HG02571 (cell line): Measurements from ENCODE around the gene RPL32.
"Not testable (repeated sequence)": the region's sequence is repeated elsewhere in the genome, so short reads cannot be mapped to it uniquely, and the experiment has no call there.

Experiments
- ATAC-seq: cut with Tn5 transposase; IDR thresholded peaks from one replicate; pipeline ENCODE4 v1.9.1; 2021; ENCODE audit warnings: mild to moderate bottlenecking, moderate library complexity; ENCODE audit not compliant: unreplicated experiment

Gene RPL32

DNA sequence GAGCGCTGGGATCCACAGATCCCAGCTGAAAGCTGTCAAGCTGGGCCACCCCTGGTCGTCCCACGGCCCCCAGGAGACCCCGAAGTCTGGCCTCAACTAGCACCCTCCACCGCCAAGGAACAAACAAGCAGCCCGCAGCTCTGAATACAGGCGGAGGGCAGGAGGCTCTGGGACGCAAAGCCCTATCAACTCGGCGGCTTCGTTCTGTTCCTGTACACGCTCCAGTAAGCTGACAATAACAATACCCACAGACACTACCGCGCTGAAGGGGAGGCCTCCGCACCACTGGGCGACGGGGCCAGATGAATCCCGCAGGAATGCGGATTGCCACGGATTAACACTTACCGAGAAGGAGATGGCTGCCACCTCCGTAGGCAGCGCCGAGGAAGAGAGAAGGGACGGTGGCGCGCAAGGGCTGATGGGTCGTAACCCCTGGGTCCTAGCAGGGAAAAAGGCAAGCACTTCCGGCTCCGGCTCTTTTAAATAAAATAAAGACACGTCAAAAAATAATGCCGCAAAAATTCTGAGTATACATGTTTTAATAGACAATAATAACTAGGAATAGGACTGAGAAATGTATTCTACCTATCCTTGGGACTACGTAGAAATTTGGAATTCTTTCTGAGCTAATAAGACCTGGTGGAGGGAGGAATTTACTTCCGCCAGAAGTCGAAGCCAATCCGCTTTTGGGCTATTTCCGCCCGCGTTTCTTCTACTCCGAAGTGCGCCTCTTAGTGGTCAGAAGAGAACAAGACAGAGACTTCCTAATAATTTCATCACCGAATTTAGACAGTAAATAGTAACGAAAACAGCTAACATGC lies at the start of gene RPL32:
RPL32 (minus strand) TSS at position 417 of the 821 bp plus-strand sequence. CDS start 1,328 bp downstream, outside the sequence.
- peak; percentile 84 for ATAC-seq

DNA sequence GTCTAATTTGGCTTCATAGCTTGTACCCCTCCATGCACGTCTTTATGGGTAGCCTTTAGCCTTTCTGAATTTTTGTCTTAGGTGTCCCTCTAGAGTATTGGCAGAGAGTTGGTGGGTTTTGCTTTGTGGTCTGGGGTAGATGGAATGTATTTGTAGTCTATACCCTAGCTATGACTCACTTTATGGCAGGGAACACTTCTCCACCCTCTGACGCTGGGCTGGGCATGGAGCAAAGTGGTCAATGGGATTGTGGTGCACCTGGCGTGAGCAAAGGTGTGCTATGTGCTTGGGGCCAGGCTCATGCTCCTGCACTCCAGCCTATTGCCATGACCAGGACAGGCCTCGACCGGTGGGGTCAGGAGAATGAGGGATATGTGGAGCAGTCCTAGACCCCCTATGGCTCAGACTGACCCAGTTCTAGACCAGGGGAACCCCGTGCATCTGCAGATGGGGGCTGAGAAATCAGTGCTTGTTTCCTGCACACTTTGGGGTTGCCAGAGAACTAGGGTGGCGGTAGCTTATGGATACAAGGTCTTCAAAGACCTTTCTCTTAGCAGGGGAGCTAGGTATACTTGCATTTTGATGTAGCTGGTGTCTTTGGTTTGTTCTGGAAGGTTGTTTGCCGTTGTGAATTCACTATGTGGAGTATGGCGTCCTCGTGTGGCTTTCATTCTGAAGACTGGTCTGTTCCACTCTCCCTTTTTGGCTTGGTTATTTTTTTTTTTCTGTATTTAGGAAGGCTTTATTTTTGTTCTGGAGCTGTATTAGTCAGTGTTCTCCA lies 49.4 kb upstream of the RPL32 start:
- ATAC-seq: no peak

DNA sequence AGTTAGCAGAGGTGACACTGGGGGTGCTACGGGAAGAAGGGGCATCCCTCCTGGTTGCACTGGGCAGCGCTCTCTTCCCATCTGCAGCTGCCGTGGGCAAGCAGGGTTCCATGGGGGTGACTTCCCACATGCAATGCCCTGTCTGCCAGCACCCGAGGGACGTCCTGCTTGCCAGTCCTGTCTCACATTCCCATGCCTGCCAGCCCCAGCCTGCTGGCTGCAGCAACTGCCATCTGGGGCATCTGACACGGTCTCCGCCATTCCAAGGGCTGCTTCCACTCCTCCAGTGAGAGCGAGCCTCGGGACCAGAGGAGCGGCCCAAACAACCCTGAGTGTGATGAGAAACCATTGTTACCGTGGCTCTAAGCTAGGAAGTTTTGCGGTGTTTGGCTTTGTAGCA lies 45.4 kb upstream of the RPL32 start:
- ATAC-seq: no peak

DNA sequence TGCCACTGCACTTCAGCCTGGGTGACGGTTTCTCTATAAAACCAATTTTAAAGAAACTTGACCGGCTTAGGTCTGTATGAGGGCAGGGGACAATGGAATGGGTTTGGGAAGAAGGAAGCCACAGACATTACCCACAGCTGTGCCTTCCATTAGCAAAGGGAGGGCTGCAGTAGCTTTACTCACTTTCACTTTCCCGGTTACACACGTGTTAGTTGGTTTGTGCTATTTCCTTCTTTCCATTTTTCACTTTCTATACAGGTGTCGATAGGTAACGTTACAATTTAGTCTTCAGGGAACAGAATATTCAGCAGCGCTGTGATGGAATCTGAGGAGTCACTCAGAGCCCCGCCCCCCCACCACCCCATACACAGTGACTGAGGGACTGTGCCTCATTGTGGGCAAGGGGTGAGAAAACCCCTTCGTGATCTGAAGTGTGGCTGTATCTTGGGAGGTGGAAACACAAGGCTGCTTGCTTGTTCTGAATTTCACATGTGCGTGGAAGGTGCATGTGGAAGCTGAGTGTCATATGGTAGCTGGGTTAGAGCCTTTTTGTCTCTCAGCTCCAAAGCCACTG lies 44.8 kb upstream of the RPL32 start:
- ATAC-seq: no peak

DNA sequence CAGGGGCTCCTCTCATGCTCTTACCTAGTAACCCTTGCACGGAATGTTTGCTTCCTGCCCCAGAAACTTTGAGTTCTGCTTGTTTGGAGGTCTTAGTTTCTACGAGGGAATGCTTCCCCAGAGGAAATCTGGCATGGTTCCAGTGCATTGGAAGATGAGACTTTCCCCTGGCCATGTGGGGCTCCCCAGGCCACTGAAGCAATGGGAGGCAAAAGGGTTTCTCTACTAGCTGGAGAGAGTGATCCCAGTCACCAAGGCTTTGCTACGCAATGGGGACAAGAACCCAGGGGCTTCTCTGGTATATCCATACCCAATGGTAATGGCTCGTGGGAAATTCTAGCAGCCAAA lies 44.2 kb upstream of the RPL32 start:
- no peak for ATAC-seq

DNA sequence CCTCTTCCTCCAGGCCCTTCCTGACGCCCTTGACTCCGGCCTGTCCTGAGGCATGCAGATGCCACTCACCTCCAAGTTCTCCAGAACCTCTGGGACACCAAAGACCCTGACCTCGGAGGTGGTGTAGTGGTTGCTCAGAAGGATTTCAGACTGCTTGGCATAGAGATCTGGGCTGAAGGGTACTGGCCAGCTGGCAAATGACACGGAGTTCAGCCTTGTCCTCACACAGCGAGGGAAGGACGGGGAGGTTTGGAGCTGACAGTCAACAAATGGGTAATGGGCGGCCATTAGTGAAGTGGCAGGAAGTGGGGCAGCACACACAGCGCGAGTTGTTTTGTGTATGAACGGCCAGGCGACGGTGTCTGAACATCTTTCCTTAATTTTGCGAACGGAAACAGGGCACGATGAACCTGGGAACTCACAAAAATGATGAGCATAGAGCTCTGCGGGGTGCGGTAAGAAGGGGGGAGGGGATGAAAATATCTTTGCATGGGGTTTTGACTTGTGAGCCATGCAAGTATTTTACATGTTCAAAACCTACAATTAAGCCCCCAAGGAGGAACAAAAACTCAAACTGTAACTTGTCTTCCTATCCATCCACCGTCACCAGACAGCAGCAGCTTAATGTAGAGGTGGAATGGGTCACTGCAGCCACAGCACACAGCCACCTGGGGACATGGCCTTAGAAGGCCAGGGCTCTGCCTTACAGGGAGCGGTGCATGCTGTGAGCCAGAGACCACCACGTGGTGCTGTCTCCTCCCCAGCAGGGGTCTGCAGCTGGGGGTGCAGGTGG lies 43.6 kb upstream of the RPL32 start:
- no peak for ATAC-seq

DNA sequence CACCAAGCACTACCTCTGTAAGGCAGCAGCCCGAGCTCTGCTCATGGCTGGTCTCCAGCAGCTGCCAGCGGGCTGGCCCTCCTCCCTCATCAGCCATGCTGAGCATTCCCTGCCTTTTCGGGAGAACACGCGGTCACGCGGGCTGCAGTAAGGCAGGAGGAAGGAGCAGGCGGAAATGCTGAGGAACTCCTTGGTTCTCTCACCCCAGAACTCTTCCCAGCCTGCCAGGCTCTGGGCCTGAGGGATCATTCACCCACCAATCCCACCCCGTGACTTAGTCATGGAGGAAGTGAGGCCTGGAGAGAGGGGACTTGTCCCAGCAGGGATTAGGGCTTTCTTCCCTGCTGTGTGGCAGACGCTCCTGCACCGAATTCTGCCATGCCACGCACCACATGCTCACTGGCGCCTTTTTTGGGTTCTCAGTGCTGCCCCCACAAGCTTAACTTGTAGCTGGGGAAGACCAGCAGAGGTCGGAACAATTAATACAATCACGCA lies 42.9 kb upstream of the RPL32 start:
- ATAC-seq: no peak

DNA sequence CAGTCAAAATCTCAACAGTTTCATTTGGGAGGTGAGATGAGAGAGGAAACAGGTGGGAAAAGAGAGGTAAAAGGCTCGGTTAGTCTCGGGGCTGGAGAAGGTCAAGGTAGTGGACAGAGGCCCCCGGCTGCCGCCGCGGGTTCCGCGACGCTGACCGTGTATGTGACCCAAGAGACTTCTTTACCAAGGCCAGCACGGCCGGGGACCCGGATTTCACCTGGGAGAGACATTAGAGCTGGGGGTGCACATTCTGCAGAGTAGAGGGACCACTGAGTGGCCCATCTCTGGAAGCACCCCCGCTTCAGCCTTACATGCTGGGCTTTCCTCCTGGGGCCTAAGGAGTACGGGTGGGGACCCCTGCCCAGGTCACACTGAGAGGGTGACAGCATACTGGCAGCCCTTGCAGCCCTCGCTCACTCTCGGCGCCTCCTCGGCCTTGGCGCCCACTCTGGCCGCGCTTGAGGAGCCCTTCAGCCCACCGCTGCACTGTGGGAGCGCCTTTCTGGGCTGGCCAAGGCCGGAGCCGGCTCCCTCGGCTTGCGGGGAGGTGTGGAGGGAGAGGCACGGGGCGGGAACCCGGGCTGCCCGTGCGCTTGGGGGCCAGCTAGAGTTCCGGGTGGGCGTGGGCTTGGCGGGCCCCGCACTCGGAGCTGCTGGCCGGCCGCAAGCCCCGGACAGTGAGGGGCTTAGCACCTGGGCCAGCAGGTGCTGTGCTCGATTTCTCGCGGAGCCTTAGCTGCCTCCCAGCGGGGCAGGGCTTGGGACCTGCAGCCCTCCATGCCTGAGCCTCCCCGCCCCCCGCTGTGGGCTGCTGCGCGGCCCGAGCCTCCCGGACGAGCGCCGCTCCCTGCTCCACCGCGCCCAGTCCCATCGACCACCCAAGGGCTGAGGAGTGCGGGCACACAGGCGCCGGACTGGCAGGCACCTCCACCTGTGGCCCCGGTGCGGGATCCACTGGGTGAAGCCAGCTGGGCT lies 41.3 kb upstream of the RPL32 start:
- no peak for ATAC-seq

DNA sequence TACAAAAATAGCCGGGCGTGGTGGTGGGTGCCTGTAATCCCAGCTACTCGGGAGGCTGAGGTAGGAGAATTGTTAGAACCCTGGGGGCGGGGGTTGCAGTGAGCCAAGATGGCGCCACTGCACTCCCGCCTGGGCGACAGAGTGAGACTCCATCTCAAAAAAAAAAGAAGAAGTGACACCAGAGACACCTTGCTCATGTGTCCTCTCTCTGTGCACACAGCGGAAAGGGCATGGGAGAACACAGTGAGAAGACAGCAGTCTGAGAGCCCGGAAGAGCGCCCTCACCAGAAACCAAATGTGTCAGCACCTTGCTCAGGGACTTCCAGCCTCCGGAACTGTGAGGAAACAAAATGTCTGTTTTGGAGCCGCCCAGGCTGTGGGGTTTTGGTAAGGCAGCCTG lies 40.5 kb upstream of the RPL32 start:
- ATAC-seq: not testable (repeated sequence)

DNA sequence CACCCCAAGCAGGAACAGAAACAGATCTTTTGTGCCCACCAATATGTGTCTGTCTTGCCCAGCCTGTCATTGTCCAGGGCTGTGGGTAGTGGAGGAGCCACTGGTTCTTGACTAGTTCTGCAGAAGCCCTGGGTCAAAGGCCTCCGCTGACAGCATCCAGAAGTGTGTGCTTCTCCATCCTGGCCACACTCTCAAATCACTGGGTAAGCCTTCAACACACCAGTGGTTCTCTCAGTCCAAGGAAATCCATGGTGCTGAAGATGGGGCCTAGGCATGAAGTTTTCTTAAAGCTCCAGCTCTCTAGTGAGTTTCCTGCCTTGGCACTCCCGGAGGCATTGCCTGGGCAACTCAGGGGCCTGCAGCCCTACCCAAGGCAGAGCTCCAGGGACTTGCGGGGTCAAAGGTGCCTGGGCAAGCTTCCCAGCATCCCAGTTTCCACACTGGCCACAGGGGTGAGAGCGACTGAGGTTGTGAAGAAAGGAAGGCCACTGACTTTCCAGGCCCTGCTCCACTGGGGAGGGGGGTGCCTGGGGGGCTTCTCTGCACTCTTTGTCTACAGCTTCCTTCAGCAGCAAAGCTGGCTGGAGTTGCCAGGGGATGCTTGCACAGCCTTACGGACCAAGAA lies 37.9 kb upstream of the RPL32 start:
- no peak for ATAC-seq

DNA sequence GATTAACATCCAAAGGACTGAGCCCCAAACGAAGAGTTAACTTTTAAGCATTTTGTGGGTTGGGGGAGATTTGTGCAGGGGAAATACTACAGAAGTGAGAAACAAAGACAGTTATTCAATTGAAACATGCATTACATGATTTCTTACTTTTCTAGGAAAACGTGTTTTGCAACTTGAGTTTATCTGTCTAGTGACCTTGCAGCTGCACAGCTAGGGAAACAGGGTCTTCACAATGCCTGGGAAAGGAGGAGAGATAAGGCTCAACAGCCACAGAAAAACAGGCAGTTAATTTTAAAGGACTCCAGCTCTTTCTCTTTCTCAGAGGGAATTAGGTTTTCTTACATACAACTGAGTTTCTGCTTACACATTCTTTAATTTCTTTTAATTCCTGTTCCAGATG lies 37.4 kb upstream of the RPL32 start:
- not testable (repeated sequence) for ATAC-seq

DNA sequence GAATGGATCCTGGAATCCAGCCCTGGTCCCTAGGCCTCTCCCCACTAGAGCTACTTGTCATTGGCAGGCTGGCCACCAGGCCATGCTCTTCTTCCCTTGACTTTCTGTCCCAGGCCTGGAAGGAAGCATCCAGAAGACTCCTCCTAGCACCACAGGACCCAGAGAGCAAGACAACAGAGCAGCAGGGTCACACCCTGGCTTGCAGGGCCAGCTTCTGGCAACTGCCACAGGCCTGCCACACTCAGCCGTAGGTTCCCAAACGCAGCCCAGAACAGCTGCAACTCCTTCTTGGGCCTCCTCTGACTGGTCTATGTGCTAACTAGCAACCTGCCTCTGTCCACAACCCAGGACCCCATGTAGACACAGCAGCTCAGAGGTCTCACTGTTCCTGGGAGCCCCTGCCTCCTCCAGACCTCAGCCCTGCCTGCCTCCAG lies 36.8 kb upstream of the RPL32 start:
- no peak for ATAC-seq

DNA sequence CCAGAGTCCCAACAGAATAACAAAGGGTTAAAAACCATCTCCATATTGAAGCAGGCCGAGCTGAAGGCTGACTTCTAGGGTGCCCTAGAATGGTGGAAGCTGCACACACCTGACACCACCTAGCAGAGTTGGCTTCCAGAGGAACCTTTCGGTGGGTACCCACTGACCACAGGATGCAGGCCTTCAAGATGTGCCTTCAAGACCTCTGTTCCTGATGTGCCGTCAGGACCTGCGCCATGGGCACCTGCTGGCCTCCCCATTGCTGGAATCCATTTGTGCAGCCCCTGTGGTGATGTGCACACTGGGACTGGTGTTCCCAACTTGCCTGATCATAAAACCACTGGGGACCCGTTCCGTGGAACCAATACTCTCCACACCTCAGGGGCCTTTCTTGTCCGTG lies 35.7 kb upstream of the RPL32 start:
- no peak for ATAC-seq

DNA sequence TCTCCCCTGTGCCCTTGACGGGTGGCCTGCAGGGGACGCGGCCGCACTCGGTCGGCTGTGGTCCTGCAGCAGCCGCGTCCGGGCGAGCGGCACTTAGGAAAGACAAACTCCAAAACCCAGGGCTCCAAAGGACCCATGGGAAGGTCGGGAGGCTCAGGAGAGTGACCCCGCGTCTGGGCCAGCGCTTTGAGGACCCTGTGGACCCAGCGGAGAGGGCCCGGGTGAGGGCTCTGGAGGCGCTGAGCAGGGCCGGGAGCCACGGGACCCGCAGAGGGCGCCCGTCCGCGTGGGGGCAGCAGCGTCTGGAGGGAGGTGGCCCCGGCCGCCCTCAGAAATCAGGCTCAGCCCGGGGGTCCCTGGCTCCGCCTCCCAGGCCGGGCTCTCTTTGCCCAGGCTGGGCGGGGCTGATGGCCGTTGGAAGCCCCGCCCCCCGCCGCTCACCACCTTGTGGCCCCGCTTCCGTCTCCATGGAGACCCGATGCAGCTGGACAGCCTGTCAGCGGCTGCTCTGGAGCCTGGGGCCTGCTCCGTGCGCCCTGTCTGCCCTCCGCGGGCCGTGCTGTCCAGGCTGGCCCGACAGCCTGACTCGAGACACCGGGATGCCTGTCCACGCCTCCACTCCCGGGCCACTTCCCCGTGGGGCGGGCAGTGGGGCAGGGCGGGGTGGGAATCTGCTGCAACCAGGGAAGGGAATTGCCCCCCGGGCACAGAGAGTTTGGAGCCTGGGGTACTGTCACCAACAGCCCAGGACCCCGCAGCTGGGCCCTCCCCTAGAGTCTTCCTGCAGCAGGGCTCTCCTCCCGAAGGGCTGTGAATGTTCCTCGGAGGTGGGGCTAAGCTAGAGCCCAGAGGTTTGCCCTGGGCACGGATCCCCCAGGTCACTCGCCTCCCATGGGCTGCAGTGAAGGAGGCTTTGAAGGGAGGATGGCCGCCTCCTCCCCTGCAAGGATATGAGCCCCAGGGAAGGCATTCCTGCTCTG lies 34.8 kb upstream of the RPL32 start:
- no peak for ATAC-seq

DNA sequence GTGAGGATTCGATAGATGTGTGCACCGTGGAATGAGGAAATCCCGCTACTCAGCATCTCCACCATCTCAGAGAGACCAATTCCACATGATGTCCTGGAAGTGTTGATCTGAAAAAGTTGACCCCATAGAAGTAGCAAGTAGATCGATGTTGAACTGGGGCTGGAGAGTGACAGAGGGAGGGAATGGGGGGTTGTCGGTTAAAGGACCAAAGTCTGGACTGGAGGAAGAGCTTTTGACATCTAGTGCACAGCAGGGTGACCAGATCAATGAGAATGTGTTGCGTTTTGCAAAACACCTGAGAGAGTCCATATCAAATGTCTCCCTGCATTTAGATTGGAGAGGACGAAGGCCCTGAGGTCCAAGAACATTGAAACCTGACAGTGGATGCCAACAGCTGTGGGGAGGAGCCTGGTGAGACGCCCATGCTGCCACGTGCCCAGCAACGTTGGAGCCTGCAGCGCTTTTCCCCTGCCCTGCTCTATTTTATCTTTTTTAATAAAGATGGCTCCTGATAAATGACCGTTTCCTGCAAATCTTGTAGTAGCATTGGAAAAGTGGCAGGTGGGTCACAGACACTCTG lies 30.1 kb upstream of the RPL32 start:
- no peak for ATAC-seq

DNA sequence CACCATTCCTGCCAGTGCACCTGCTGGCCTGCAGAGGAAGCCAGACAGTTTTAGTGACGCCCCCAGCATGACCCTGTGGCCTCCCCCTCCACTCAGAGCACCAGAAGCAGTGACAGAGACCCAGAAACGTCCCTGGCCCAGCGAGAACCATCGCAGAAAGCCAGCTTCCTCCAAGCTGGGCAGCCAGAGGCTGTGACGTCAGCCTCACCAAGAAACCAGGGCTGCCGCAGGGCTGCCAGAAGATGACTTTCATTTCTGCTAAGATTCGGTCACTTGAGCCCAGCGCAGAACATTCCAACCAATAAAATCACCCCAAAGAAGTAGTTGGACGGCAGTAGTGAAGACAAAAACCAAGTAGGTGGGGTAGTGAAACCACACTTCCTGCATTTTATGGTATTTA lies 29.6 kb upstream of the RPL32 start:
- ATAC-seq: no peak

DNA sequence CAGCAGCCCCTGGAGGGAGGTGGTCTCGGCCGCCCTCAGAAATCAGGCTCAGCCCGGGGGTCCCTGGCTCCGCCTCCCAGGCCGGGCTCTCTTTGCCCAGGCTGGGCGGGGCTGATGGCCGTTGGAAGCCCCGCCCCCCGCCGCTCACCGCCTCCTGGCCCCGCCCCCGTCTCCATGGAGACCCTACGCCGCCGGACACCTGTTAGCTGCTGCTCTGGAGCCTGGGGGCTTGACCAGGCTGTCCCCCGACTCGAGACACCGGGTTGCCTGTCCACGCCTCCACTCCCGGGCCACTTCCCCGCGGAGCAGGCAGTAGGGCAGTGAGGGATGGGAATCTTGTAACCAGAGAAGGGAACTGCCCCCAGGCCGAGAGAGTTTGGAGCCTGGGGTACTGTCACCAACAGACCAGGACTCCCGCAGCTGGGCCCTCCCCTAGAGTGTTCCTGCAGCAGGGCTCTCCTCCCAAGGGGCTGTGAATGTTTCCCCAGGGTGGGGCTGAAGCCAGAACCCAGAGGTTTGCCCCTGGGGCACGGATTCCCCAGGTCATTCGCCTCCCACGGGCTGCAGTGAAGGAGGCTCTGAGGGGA lies 27.8 kb upstream of the RPL32 start:
- peak; percentile 51 for ATAC-seq
